B cell (primary cell): ENCODE results near the gene SPRED2. TPM values are rescaled to one million over a fixed set of nuclear protein-coding genes. Genes with fewer than 3 reads are reported as not detected.

Experiments used
- ATAC-seq: fragments of 200-7000 bp; cut with Tn5 transposase; one replicate; pipeline ENCODE4 v1.10.0; 2021; ENCODE audit warnings: low read depth, mild to moderate bottlenecking, moderate number of reproducible peaks, moderate library complexity
- CTCF ChIA-PET: fragments of 350-600 bp; sonication (Branson Sonifier 250); formaldehyde crosslinking; loops from one replicate; lab custom pipeline; 2021; ENCODE audit warnings: antibody characterized with exemption, inconsistent platforms; lab: Charles Lee
- POLR2A ChIA-PET: fragments of 350-600 bp; sonication (Branson Sonifier 250); formaldehyde crosslinking; loops from one replicate; lab custom pipeline; 2021; ENCODE audit warnings: antibody characterized with exemption; lab: Charles Lee
- DNase-seq: peaks from one replicate; pipeline ENCODE4 v3.0.0; 2013
- H2AFZ ChIP-seq: 2 replicates; pipeline ENCODE4 v1.6.1; 2012; ENCODE audit warnings: mild to moderate bottlenecking, low read depth, low read length; ENCODE audit not compliant: insufficient read depth, poor library complexity, severe bottlenecking
- H3K27ac ChIP-seq, 2 donors: 1 replicate in 1 of 2; 2 replicates in 1 of 2; pipeline ENCODE4 v1.5.1; 2012 to 2013; ENCODE audit warnings: low read length in 2 of 2, mild to moderate bottlenecking in 2 of 2, moderate library complexity in 1 of 2
- H3K27me3 ChIP-seq, 4 experiments: fragments of 200-600 bp in 1 of 4; sonication (generic) in 1 of 4; replicated peaks in 1 of 4; 1 replicate in 2 of 4; 2 replicates in 2 of 4; pipeline versions ENCODE4 v1.6.1 to v1.7.0; 2013 to 2016; ENCODE audit warnings: low read length in 3 of 4, mild to moderate bottlenecking in 2 of 4, mixed read lengths in 1 of 4, moderate library complexity in 1 of 4; ENCODE audit not compliant: insufficient read depth in 4 of 4, control insufficient read depth in 3 of 4; ENCODE audit errors: control extremely low read depth in 1 of 4
- H3K36me3 ChIP-seq, 2 experiments: replicated peaks in 1 of 2; 1 replicate in 1 of 2; 2 replicates in 1 of 2; pipeline versions ENCODE4 v1.6.1 to v1.7.1; 2013; ENCODE audit warnings: low read length in 1 of 2; ENCODE audit not compliant: insufficient read depth in 2 of 2, control insufficient read depth in 1 of 2; ENCODE audit errors: control extremely low read depth in 1 of 2, extremely low read depth in 1 of 2
- H3K4me1 ChIP-seq, 2 donors: fragments of 200-600 bp in 1 of 2; sonication (generic) in 1 of 2; 1 replicate in 1 of 2; 2 replicates in 1 of 2; pipeline versions ENCODE4 v1.5.1 to v1.6.1; 2013 to 2017; ENCODE audit warnings: low read length in 2 of 2; ENCODE audit not compliant: control insufficient read depth in 2 of 2, insufficient read depth in 2 of 2
- H3K4me2 ChIP-seq: replicated peaks from 2 replicates; pipeline ENCODE3; 2012; ENCODE audit warnings: mild to moderate bottlenecking, low read depth, low read length; ENCODE audit not compliant: poor library complexity, severe bottlenecking
- H3K4me3 ChIP-seq, 5 experiments: fragments of 200-600 bp in 1 of 5; sonication (generic) in 1 of 5; 1 replicate in 3 of 5; 2 replicates in 2 of 5; pipeline versions ENCODE4 v1.5.1 to v1.7.0; 2011 to 2016; ENCODE audit warnings: low read length in 4 of 5, mild to moderate bottlenecking in 4 of 5, low read depth in 2 of 5, control low read depth in 1 of 5, moderate library complexity in 1 of 5; ENCODE audit not compliant: insufficient read depth in 1 of 5; ENCODE audit errors: control extremely low read depth in 1 of 5, extremely low read depth in 1 of 5
- H3K79me2 ChIP-seq: fragments of 200-600 bp; sonication (generic); one replicate; pipeline ENCODE4 v1.6.0; 2016; ENCODE audit warnings: low read length; ENCODE audit not compliant: control insufficient read depth, insufficient read depth
- H3K9ac ChIP-seq: fragments of 200-600 bp; sonication (generic); 2 replicates; pipeline ENCODE4 v1.6.1; 2017; ENCODE audit warnings: mild to moderate bottlenecking, low read length, moderate library complexity
- H3K9me3 ChIP-seq, 3 donors: one replicate each; pipeline versions ENCODE4 v1.6.1 to v1.7.1; 2013; ENCODE audit warnings: low read length in 2 of 3; ENCODE audit not compliant: control insufficient read depth in 2 of 3, insufficient read depth in 1 of 3; ENCODE audit errors: control extremely low read depth in 1 of 3
- H4K20me1 ChIP-seq: 2 replicates; pipeline ENCODE4 v1.6.0; 2012; ENCODE audit warnings: mild to moderate bottlenecking, low read length; ENCODE audit not compliant: insufficient read depth, control insufficient read depth, poor library complexity, severe bottlenecking
- H3K27ac Mint-ChIP-seq: one replicate; pipeline ENCODE4 v1.8.0; 2021; ENCODE audit warnings: mixed read lengths
- H3K27me3 Mint-ChIP-seq: one replicate; pipeline ENCODE4 v1.8.0; 2021; ENCODE audit warnings: mixed read lengths
- H3K4me1 Mint-ChIP-seq: one replicate; pipeline ENCODE4 v1.8.0; 2021; ENCODE audit warnings: mixed read lengths
- H3K4me3 Mint-ChIP-seq: one replicate; pipeline ENCODE4 v1.8.0; 2021; ENCODE audit warnings: mixed read lengths
- H3K9me3 Mint-ChIP-seq: one replicate; pipeline ENCODE4 v1.8.0; 2022; ENCODE audit warnings: mixed read lengths; ENCODE audit not compliant: insufficient read depth
- CTCF ChIP-seq: fragments of 200-600 bp; IDR thresholded peaks from one replicate; pipeline ENCODE4 v1.8.0; 2022; ENCODE audit warnings: antibody characterized with exemption, mild to moderate bottlenecking
- EZH2 ChIP-seq: IDR thresholded peaks from 2 replicates; pipeline ENCODE4 v1.6.1; 2012; ENCODE audit warnings: borderline replicate concordance, low read depth, mild to moderate bottlenecking, moderate library complexity, low read length; ENCODE audit not compliant: insufficient read depth, poor library complexity, severe bottlenecking
- WGBS: methylation state at CpG from one replicate; pipeline ENCODE4 v1.1.5; 2013; ENCODE audit warnings: missing lambda C conversion rate; ENCODE audit not compliant: insufficient coverage; 5-methylcytosine and 5-hydroxymethylcytosine counted together
- intact Hi-C: fragments of 100-400 bp; cut with micrococcal nuclease; formaldehyde crosslinking; loops from one replicate; pipeline ENCODE4 v1.10.0; 2022
- polyA plus RNA-seq: library from polyadenylated mRNA; depleted of rRNA; stranded (reverse); fragments of >200 nt; gene quantifications from 2 replicates; pipeline ENCODE4 v1.2.3, GENCODE V29; 2012
- total RNA-seq, 2 donors: library from RNA; stranded (reverse); fragments of 120-200 nt in 1 of 2; gene quantifications; 1 replicate in 1 of 2; 2 replicates in 1 of 2; pipeline versions ENCODE4 v1.2.3 to v1.2.4, GENCODE V29; 2013 to 2022

The SPRED2 gene
- total and polyA plus RNA-seq, 2 donors (not counting 1 experiment from before 2014, with no cell fraction given), result 0.40 to 1.3 TPM

- Histone ChIP-seq H3K9me3 (no peaks in the 10 kb centered on the region), H3K4me3 (no peak overlapping the region), H3K9ac (no peak overlapping the region), H3K4me1 (no peaks in the 10 kb centered on the region), H3K79me2 (no peaks in the 10 kb centered on the region), H2AFZ (no peak overlapping the region), H3K27ac (no peak overlapping the region), H3K27me3 (peaks cover 0 to 22% (median 12%) of the 10 kb centered on the region in 4 experiments), H3K4me2 (no peak overlapping the region), H4K20me1 (no peaks in the 10 kb centered on the region), H3K36me3 (no peaks in the 10 kb centered on the region)
- peaks cover 48% of the 10 kb centered on the region for H3K27me3 Mint-ChIP-seq
- no peak overlapping the region for H3K4me3 Mint-ChIP-seq
- ChIA-PET POLR2A (no interaction called here), CTCF (no interaction called here)
- ATAC-seq (no peak), DNase-seq (no peak)
- H3K9me3 Mint-ChIP-seq, result no peaks in the 10 kb centered on the region
- intact Hi-C loops, result no loop called here
- TF ChIP-seq EZH2 (no peak), CTCF (no peak)
- 92% methylated on average over 2 of the region's 3 CpGs for WGBS
- no peaks in the 10 kb centered on the region for H3K4me1 Mint-ChIP-seq
- no peak overlapping the region for H3K27ac Mint-ChIP-seq
Measured at GRCh38 chr2:65458999-65459398, 26.6 kb upstream of the SPRED2 start.

GRCh38 chr2:65456886-65457285 lies 24.5 kb upstream of the SPRED2 start:
- TF ChIP-seq EZH2, result no peak
- Histone ChIP-seq H3K9ac (no peak overlapping the region), H2AFZ (no peak overlapping the region), H3K4me1 (no peaks in the 10 kb centered on the region), H3K27me3 (peaks cover 0 to 22% (median 12%) of the 10 kb centered on the region in 4 experiments), H3K4me3 (no peak overlapping the region), H3K9me3 (no peaks in the 10 kb centered on the region), H3K36me3 (no peaks in the 10 kb centered on the region), H3K27ac (no peak overlapping the region), H4K20me1 (no peaks in the 10 kb centered on the region), H3K4me2 (no peak overlapping the region), H3K79me2 (no peaks in the 10 kb centered on the region)
- H3K4me1 Mint-ChIP-seq, result no peaks in the 10 kb centered on the region
- DNase-seq (no peak), ATAC-seq (no peak)
- H3K27ac Mint-ChIP-seq, result no peak overlapping the region
- CTCF ChIA-PET, result interaction anchor here (0.7 kb wide), 1 partner anchor 193 kb away, joined by 3 read pairs; no protein-coding TSS in a partner anchor
- WGBS, result no CpG with 5 or more reads among the region's 2 CpGs
- H3K27me3 Mint-ChIP-seq, result peaks cover 50% of the 10 kb centered on the region
- intact Hi-C loops, result no loop called here
- POLR2A ChIA-PET, result no interaction called here
- H3K9me3 Mint-ChIP-seq, result no peaks in the 10 kb centered on the region
- no peak overlapping the region for H3K4me3 Mint-ChIP-seq
